Lung (tissue), 12 donors: ENCODE results near the gene ILKAP. TPM values are rescaled to one million over a fixed set of nuclear protein-coding genes. Genes with fewer than 3 reads are reported as not detected.

Experiments used
- ATAC-seq: fragments of 200-7000 bp; cut with Tn5 transposase; one replicate; pipeline ENCODE4 v1.9.1; 2020; ENCODE audit warnings: moderate number of reproducible peaks; ENCODE audit not compliant: insufficient read depth, low FRiP score
- DNase-seq, 3 donors: peaks; one replicate each; pipeline ENCODE4 v3.0.0-alpha.2; 2013 to 2017
- H3K27ac ChIP-seq, 2 donors: one replicate each; pipeline ENCODE4 v1.5.1; 2013; ENCODE audit warnings: mild to moderate bottlenecking in 2 of 2, moderate library complexity in 2 of 2, control low read depth in 1 of 2, inconsistent platforms in 1 of 2, low read depth in 1 of 2, low read length in 1 of 2
- H3K27me3 ChIP-seq, 3 donors: one replicate each; pipeline ENCODE4 v1.5.1; 2013; ENCODE audit warnings: low read length in 2 of 3; ENCODE audit not compliant: control insufficient read depth in 3 of 3, insufficient read depth in 3 of 3
- H3K36me3 ChIP-seq, 4 donors: one replicate each; pipeline ENCODE4 v1.5.1; 2013; ENCODE audit warnings: low read length in 4 of 4, mild to moderate bottlenecking in 1 of 4, moderate library complexity in 1 of 4; ENCODE audit not compliant: control insufficient read depth in 4 of 4, insufficient read depth in 4 of 4
- H3K4me1 ChIP-seq, 5 donors: one replicate each; pipeline ENCODE4 v1.5.1; 2013; ENCODE audit warnings: low read length in 5 of 5, mild to moderate bottlenecking in 2 of 5, moderate library complexity in 1 of 5; ENCODE audit not compliant: control insufficient read depth in 5 of 5, insufficient read depth in 5 of 5
- H3K4me3 ChIP-seq: one replicate; pipeline ENCODE4 v1.5.1; 2013; ENCODE audit warnings: mild to moderate bottlenecking, control low read depth, moderate library complexity
- H3K9ac ChIP-seq, 2 donors: one replicate each; pipeline ENCODE4 v1.5.1; 2013; ENCODE audit warnings: low read length in 2 of 2, control low read depth in 1 of 2; ENCODE audit not compliant: insufficient read depth in 1 of 2
- H3K9me3 ChIP-seq, 4 donors: one replicate each; pipeline ENCODE4 v1.5.1; 2013; ENCODE audit warnings: low read length in 3 of 4, mild to moderate bottlenecking in 1 of 4, moderate library complexity in 1 of 4; ENCODE audit not compliant: control insufficient read depth in 4 of 4, insufficient read depth in 3 of 4
- WGBS, 2 donors: extraction: QIAGEN DNeasy Blood & Tissue Kit; methylation state at CpG; one replicate each; pipeline ENCODE4 v1.1.7; 2013; 5-methylcytosine and 5-hydroxymethylcytosine counted together
- polyA plus RNA-seq, 2 donors: library from polyadenylated mRNA; stranded (reverse); fragments of 200-250 nt; gene quantifications; one replicate each; pipeline ENCODE4 v1.2.1, GENCODE V29; 2013
- total RNA-seq, 2 donors: library from RNA; depleted of rRNA in 1 of 2; stranded (reverse); fragments of >200 nt in 1 of 2; gene quantifications; one replicate each; pipeline ENCODE4 v1.2.1, GENCODE V29; 2014 to 2021
- TF ChIP-seq, protein P1 (sequence below): IDR thresholded peaks from 2 replicates; pipeline ENCODE4 v1.5.1; 2012; ENCODE audit warnings: mild to moderate bottlenecking; ENCODE audit errors: control extremely low read depth, extremely low read depth
- donor health status: control.
- donor health status: control.
- donor health status: Bipolar disorder and iron deficiency.
- donor health status: healthy.
- donor health status: DM: yes; HTN: yes; CAD: no.

The ILKAP gene
- total and polyA plus RNA-seq, 4 donors: 35.0 to 52.0 (median 42.1) TPM

DNA sequence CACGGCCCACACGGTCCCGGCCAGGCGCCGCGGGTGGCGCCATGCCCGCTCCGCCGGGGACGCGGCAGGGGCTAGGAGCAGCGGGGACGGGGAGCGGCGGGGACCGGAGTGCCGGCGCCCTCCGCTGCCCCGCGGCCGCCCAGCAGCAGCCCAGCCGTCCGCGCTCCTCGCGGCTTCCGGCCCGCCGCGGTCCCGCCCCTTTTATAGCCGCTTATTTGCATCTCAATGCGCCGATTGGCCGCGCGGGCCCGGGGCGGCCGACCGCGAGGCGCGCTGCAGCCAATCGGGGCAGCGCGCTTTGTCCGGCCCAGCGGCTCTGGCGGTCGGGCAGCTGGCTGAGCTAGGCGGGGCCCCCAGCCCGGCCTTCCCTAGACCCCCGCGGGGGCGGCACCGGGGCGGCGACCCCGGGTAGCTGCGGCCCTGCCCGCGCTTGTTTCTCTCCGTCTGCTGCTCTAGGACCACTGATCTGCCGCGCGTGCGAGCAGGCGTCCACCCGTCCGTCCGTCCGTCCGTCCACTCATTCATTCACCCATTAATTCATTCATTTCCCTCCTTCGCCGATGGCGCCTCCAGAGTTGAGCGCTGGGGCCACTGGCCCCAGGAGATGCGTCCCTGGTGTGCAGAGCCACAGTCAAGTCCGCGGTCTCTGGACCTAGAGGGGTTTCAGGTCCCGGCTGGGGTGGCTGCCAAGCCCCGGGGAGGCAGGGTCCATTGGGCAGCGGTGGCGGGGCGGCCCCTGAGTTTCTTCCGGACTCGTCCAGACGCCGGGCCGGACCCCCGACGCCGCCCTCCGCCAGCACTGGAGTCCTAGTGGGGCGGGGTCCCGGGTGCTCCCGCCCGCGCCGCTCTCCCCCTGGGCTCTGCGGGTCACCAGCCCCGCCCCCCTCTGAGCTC, 36.6 kb upstream of the ILKAP start, which contains the start of gene HES6:
TSS of gene HES6 (minus strand) at position 176 of the 894 bp plus-strand sequence. CDS start at position 43, 133 bp downstream.
- Histone ChIP-seq H3K36me3 (peaks cover 0 to 6% (median under 1%) of the 10 kb centered on the region in 4 donors), H3K27me3 (peaks cover 0 to 36% (median 23%) of the 10 kb centered on the region in 3 donors), H3K4me3 (peak within 1 kb of the TSS; percentile 62), H3K9me3 (peaks cover 0 to 2% (median 0%) of the 10 kb centered on the region in 4 donors), H3K27ac (peak within 1 kb of the TSS; percentile 66 to 79), H3K4me1 (peaks cover 0 to 23% (median 6%) of the 10 kb centered on the region in 5 donors), H3K9ac (no peak within 1 kb of the TSS)
- DNase-seq (peak; percentile 88 to 93 (median 89)), ATAC-seq (peak; percentile 96)
- TF ChIP-seq, protein P1, sequence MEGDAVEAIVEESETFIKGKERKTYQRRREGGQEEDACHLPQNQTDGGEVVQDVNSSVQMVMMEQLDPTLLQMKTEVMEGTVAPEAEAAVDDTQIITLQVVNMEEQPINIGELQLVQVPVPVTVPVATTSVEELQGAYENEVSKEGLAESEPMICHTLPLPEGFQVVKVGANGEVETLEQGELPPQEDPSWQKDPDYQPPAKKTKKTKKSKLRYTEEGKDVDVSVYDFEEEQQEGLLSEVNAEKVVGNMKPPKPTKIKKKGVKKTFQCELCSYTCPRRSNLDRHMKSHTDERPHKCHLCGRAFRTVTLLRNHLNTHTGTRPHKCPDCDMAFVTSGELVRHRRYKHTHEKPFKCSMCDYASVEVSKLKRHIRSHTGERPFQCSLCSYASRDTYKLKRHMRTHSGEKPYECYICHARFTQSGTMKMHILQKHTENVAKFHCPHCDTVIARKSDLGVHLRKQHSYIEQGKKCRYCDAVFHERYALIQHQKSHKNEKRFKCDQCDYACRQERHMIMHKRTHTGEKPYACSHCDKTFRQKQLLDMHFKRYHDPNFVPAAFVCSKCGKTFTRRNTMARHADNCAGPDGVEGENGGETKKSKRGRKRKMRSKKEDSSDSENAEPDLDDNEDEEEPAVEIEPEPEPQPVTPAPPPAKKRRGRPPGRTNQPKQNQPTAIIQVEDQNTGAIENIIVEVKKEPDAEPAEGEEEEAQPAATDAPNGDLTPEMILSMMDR: no peak
- 0 to 2% methylated on average over 64 to 105 of the region's 105 CpGs for WGBS, 2 donors

DNA sequence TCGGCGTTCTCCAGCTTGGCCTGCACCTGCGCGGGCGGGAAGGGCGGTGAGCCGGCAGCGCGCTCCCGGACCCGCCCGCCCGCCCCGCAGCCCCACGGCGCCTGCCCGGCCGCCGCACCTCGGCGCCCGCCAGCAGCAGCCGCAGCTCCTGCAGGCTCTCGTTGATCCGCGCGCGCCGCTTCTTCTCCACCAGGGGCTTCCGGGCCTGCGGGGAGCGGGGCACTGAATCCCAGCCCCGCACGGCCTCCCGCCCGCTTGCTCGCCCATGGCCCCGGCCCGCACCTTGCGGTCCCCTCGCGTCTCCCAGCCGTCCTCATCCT, 36.0 kb upstream of the ILKAP start:
- Histone ChIP-seq H3K9me3 (peaks cover 0 to 2% (median 0%) of the 10 kb centered on the region in 4 donors), H3K9ac (no peak overlapping the region), H3K4me1 (peaks cover 0 to 23% (median 6%) of the 10 kb centered on the region in 5 donors), H3K27me3 (peaks cover 0 to 36% (median 23%) of the 10 kb centered on the region in 3 donors), H3K27ac (peak overlapping the region; percentile 66 to 79), H3K36me3 (peaks cover 0 to 4% (median 0%) of the 10 kb centered on the region in 4 donors), H3K4me3 (peak overlapping the region; percentile 62)
- ATAC-seq: no peak
- DNase-seq: no peak
- 0 to 3% methylated on average over 14 to 43 of the region's 43 CpGs for WGBS, 2 donors
- TF ChIP-seq, protein P1: no peak

DNA sequence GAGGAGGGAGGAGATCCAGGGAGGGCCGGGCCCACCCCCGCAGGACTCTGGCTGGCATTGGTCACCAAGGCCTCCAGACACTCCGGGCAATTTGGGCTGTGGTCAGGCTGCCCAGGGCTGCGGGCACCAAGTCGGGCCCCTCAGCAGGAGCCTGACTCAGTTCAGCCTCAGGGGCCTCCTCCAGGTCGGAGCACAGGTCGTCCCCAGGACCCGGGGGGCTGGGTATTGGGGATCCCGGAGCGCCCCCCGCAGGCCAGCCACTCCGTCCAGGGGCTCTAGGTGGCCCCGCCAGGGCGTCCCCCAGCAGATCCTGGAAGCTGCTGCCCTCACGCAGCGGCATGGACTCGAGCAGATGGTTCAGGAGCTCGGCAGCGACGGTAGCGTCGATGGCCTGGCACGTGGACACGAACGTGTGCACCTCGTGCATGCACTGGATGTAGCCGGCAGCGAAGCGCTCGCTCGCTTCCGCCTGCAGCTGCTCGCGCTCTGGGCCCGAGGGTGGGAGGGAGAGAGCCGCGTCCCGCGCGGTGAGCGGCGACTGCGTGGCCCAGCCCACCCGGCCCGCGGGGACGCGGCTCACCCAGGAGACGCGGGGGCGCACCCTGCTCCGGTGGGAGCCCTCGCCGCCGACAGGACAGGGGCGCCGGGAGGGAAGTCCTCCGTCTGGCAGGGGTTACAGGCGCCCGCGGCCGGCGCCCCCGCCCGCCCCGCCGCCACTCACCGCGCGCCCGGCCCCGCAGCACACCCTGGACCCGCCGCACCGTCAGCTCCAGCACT, 35.5 kb upstream of the ILKAP start:
- Histone ChIP-seq H3K4me1 (peaks cover 0 to 23% (median 6%) of the 10 kb centered on the region in 5 donors), H3K36me3 (no peaks in the 10 kb centered on the region), H3K4me3 (no peak overlapping the region), H3K9me3 (peaks cover 0 to 2% (median 0%) of the 10 kb centered on the region in 4 donors), H3K27me3 (peaks cover 0 to 36% (median 23%) of the 10 kb centered on the region in 3 donors), H3K9ac (no peak overlapping the region), H3K27ac (no peak overlapping the region)
- peak in 1 of 3 donors; percentile 25 for DNase-seq
- ATAC-seq: no peak
- 22 to 33% methylated on average over 43 to 75 of the region's 75 CpGs for WGBS, 2 donors
- TF ChIP-seq, protein P1: no peak
